ENCODE measurements around the gene DNAJA2. TPM values are rescaled to one million over a fixed set of nuclear protein-coding genes. Genes with fewer than 3 reads are reported as not detected.
"Not testable (repeated sequence)": the region's sequence is repeated elsewhere in the genome, so short reads cannot be mapped to it uniquely, and the experiment has no call there.

Gene DNAJA2
- total and polyA plus RNA-seq, 2 of the 4 experiments (the other 2 are of a cell fraction): 18.6 to 53.9 TPM

GRCh38 chr16:47010812-47011211 lies 37.3 kb upstream of the DNAJA2 start:
- H2AK5ac ChIP-seq (ENCODE audit: low read depth, low read length); H3K9ac ChIP-seq (ENCODE audit: low read depth, low read length); H3K9me1 ChIP-seq (ENCODE audit: insufficient read depth, low read length); POLR2A ChIA-PET (ENCODE audit: unreplicated experiment); H3K14ac ChIP-seq (replicated peaks; ENCODE audit: low read depth, low read length); BruUV-seq (replicated peaks); H4K20me1 ChIP-seq (ENCODE audit: insufficient read depth, low read length); H3K23ac ChIP-seq (ENCODE audit: low read depth, low read length); dilution Hi-C loops (cut with HindIII; ENCODE audit: low sequenced_read_pairs, unreplicated experiment); H3K56ac ChIP-seq (ENCODE audit: extremely low read depth, insufficient read depth, low read length); H4K91ac ChIP-seq (ENCODE audit: insufficient read depth, low read depth, low read length); H3K4me2 ChIP-seq (ENCODE audit: low read depth, low read length); H2AK9ac ChIP-seq (replicated peaks; ENCODE audit: low read depth, low read length, poor library complexity); H4K5ac ChIP-seq (ENCODE audit: low read depth, low read length); H3K4ac ChIP-seq (ENCODE audit: low read depth, low read length); ATAC-seq (ENCODE audit: low read depth); H3K27me3 ChIP-seq (ENCODE audit: control insufficient read depth, insufficient read depth, low read length); H2BK120ac ChIP-seq (ENCODE audit: low read depth, low read length); H3K4me3 ChIP-seq (ENCODE audit: insufficient read depth, low read depth, low read length); H3K9me3 ChIP-seq (ENCODE audit: control insufficient read depth, insufficient read depth, low read length); H3K18ac ChIP-seq (ENCODE audit: low read depth, low read length); H3K4me1 ChIP-seq (ENCODE audit: control insufficient read depth, insufficient read depth, low read length); H2BK15ac ChIP-seq (ENCODE audit: low read depth, low read length); in situ Hi-C loops (cut with MboI; ENCODE audit: low sequenced_read_pairs); DNase-seq; CTCF ChIA-PET; intact Hi-C loops (cut with micrococcal nuclease); H2AFZ ChIP-seq (replicated peaks; ENCODE audit: low read length, poor library complexity); H2BK20ac ChIP-seq (ENCODE audit: low read depth, low read length); H3K79me1 ChIP-seq (ENCODE audit: low read depth in 1 of 2, low read length in 2 of 2); H2BK5ac ChIP-seq (ENCODE audit: low read depth, low read length, poor library complexity, severe bottlenecking); H3K27ac ChIP-seq (ENCODE audit: insufficient read depth, low read length); H4K8ac ChIP-seq (ENCODE audit: low read depth in 2 of 2, low read length in 2 of 2); H3K36me3 ChIP-seq (ENCODE audit: control insufficient read depth, insufficient read depth, low read length): not testable (repeated sequence)
- WGBS, 2 experiments (ENCODE audit: extremely low coverage in 2 of 2, insufficient read length in 1 of 2): no CpG with 5 or more reads among the region's 2 CpGs
